ENCODE data around the gene ZNF532.
"Not testable (repeated sequence)": the region's sequence is repeated elsewhere in the genome, so short reads cannot be mapped to it uniquely, and the experiment has no call there.

Gene ZNF532, protein sequence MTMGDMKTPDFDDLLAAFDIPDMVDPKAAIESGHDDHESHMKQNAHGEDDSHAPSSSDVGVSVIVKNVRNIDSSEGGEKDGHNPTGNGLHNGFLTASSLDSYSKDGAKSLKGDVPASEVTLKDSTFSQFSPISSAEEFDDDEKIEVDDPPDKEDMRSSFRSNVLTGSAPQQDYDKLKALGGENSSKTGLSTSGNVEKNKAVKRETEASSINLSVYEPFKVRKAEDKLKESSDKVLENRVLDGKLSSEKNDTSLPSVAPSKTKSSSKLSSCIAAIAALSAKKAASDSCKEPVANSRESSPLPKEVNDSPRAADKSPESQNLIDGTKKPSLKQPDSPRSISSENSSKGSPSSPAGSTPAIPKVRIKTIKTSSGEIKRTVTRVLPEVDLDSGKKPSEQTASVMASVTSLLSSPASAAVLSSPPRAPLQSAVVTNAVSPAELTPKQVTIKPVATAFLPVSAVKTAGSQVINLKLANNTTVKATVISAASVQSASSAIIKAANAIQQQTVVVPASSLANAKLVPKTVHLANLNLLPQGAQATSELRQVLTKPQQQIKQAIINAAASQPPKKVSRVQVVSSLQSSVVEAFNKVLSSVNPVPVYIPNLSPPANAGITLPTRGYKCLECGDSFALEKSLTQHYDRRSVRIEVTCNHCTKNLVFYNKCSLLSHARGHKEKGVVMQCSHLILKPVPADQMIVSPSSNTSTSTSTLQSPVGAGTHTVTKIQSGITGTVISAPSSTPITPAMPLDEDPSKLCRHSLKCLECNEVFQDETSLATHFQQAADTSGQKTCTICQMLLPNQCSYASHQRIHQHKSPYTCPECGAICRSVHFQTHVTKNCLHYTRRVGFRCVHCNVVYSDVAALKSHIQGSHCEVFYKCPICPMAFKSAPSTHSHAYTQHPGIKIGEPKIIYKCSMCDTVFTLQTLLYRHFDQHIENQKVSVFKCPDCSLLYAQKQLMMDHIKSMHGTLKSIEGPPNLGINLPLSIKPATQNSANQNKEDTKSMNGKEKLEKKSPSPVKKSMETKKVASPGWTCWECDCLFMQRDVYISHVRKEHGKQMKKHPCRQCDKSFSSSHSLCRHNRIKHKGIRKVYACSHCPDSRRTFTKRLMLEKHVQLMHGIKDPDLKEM (N-terminal part only)

GRCh38 chr18:58864146-58865032, at the start of gene ZNF532:
Gene ZNF532 (plus strand): TSS chr18:58864877. CDS start in a region left out here.
- peak; percentile 87 for DNase-seq

- no peak for DNase-seq
Observed at GRCh38 chr18:58819051-58819450, 45.6 kb upstream of the ZNF532 start.

DNA sequence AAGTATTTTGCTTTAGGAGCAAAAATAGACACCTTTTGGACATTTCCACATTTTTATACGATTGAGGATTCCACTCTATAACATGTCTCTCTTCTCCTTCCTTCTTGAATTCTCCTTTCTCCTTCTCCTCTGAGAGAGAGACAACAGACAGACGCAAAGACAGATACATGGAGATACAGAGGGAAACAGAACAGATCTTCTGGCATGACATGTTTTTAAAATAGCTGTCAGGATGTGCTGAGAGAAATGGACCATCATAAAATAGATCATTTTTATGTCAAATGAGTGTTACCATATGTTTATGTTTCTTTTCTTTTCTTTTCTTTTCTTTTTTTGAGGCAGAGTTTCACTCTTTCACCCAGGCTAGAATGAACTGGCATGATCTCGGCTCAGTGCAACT, 44.4 kb upstream of the ZNF532 start:
- no peak for DNase-seq

DNA sequence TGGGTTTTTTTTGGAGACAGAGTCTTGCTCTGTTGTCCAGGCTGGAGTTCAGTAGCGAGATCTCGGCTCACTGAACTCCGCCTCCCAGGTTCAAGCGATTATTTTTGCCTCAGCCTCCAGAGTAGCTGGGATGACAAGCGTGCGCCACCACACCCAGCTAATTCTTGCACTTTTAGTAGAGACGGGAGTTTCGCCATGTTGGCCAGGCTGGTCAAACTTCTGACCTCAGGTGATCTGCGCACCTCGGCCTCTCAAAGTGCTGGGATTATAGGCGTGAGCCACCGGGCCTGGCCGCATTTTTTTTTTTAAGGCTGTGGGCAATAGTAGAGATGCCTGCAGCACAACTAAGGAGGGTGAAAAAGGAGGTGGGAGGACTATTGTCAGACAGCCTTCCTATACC, 41.7 kb upstream of the ZNF532 start:
- no peak for DNase-seq

GRCh38 chr18:58823412-58823811, 41.3 kb upstream of the ZNF532 start:
- DNase-seq: no peak

DNA sequence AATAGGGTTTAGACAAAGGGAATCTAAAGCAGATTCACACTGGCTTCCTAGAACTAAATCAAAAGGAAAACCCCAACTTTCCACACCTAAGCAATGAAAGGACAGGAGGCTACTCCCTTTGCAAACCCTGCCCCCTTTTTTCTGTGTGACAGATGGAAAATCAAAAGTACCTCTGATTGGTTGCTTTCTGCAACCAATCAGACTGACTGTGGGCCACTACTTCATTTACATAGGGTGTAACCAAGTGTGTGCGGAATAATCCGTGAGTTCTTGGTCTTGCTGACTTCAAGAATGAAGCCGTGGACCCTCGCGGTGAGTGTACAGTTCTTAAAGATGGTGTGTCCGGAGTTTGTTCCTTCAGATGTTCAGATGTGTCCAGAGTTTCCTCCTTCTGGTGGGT, 37.8 kb upstream of the ZNF532 start:
- not testable (repeated sequence) for DNase-seq

DNA sequence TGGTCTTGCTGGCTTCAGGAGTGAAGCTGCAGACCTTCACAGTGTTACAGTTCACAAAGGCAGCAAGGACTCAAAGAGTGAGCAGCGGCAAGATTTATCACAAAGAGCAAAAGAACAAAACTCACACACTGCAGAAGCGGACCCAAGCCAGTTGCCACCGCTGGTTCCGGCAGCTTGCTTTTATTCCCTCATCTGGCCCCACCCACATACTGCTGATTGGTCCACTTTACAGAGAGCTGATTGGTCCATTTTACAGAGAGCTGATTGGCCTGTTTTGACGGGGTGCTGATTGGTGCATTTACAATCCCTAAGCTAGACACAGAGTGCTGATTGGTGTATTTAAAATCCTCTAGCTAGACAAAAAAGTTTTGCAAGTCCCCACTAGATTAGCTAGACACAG, 37.2 kb upstream of the ZNF532 start:
- DNase-seq: no peak

- DNase-seq: no peak
Observed at GRCh38 chr18:58827886-58828285, 36.8 kb upstream of the ZNF532 start.

DNA sequence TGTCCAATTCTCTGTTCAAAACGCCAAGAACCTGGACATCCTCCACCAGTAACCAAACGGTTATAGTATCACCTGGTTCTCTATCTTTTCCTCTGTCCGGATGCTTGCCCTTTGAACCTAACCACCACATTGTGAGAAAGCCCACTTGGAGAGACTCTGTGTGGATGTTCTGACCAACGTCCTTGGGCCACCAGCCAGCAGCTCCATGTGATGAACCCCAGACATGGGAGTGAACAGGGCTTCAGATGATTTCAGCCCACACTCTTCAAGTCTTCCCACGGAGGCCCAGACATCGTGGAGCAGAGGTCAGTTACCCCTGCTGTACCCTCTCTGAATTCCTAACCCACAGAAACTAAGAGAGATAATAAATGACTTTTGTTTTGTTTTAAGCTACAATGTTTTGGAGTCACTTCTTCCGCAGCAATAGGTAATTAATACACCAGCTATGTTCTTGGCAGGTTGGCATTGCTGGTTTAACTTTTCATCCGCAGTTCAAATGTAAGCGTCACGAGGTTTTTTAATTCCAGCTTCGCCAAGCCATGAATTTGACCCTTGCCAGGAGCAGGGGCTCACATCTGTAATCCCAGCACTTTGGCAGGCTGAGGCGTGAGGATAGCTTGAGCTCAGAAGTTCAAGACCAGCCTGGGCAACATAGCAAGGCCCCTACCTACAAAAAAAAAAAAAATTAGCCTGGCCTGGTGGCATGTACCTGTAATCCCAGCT, 36.1 kb upstream of the ZNF532 start:
- no peak for DNase-seq

- no peak for DNase-seq
Observed at GRCh38 chr18:58829263-58829662, 35.4 kb upstream of the ZNF532 start.

DNA sequence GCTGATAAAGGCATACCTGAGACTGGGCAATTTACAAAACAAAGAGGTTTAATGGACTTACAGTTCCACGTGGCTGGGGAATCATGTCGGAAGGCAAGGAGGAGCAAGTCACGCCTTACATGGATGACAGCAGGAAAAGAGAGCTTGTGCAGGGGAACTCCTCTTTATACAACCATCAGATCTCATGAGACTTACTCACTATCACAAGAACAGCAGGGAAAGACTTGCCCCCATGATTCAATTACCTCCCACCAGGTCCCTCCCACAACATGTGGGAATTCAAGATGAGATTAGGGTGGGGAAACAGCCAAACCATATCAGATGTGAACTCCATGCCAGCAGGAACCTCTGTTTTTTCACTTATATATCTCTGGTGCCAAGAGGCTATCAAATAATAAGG, 34.8 kb upstream of the ZNF532 start:
- DNase-seq: not testable (repeated sequence)

DNA sequence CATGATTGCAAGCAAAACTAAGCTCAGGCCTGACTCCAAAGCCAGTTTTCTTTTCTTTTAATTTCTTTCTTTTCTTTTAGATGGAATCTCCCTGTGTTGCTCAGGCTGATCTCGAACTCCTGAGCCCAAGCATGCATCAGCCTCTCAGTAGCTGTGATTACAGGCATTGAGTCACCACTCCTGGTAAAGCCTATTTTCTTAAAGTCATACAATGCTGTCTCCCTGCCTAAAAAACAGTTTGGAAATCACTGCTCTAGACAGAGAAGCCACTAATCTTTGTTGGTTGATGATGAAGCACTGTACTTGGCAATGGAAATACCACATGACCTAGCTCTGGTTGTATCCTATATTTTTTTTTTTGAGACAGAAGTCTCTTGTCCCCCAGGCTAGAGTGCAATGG, 33.1 kb upstream of the ZNF532 start:
- DNase-seq: no peak

GRCh38 chr18:58838165-58838860, 26.4 kb upstream of the ZNF532 start:
- DNase-seq: no peak

DNA sequence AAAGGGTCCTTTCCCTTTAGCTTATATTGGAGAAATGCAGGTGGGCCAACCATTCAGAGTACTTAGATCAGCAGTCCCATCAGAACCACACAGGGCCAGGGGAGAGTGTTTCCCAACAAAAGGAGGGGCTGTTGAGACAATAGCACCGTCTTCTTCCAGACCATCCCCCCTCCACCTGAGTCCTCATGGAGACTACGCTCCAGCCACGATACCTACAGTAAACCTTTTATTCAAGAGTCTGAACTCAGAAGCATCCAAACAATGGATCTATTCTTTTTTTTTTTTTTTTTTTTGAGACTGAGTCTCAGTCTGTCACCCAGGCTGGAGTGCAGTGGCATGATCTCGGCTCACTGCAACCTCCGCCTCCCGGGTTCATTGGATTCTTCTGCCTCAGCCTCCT, 25.7 kb upstream of the ZNF532 start:
- DNase-seq: no peak

- DNase-seq: no peak
Observed at GRCh38 chr18:58842978-58843687, 21.5 kb upstream of the ZNF532 start.

DNA sequence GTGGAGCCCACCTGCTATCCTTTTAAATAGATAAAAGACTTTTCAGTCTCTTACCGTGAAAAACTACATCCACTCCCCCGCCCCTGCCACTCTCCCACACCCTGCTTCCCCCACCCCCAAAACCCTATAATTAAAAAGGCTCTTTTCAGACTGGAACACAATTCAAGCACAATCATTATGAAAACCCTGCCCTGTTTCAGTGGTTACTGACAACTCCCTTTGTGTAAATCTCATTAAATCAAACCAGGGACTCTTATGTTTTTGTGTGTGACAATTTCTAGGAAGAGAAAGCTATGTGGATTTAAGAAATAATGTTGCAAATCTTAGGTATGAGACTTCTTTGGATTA, 21.0 kb upstream of the ZNF532 start:
- DNase-seq: no peak

- no peak for DNase-seq
Observed at GRCh38 chr18:58844871-58845270, 19.8 kb upstream of the ZNF532 start.

DNA sequence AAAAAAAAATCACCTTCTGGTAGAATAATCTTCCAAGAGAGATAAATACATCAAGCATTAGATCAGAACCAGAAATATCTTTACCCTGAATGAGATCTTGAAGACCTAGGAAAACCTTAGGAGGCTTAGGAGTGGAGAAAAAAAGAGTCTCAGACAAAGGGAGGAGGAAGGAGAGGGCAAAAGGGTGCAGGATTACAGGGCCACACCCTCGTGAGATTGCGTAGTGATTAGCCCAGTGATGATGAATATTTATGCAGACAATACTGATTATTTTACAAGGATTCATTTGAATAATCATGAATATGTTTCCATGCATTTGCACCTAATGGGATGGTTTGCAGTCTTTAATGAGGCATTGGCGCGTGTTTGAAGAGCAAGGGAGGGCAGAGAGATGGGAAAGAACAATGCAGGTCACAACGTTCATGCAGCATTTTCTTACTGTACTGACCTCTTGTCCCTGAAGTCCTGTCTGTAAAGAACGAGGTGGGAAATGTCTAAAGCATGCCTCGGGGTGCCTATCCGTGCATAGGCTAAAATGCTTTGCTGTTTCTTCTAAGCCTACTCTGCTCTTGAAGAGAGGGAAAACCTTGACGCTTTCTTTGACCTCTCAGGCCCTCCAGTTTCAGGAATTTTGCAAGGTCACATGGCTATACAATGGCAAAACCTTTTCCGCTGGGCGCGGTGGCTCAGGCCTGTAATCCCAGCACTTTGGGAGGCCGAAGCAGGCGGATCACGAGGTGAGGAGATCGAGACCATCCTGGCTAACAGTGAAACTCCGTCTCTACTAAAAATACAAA, 18.6 kb upstream of the ZNF532 start:
- DNase-seq: no peak

DNA sequence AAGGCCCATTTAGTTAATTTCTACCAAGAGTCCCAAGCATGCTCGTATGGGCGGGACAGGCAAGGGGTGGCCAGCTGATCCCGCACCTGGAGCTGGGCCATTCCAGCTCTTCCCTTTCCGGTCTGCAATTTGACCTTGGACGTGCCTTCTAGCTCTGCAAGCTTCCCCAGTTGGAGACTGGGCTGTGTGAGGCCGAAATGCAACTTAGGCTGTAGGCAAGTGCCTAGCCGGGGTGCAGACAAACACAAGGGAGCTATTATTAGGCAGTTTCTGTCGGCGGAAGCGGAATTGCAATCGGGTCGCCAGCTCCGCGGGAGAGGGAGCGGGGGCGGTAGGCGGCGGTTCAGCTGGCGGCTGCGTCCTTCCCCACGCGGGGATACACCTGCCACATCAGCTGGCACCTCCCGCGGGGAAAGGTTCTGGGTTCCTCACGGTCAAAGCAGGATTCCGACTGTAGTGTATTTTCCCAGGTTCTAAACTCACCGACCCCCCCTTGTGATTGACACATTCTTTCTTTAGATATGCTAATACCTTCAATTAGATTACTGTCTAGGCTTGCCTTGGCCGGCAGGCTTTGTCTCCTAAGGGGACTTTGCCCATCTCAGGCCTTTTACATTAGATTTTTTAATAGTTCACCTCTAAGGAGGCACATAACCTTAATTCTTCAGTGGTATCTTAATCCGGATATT, 17.1 kb upstream of the ZNF532 start:
- DNase-seq: no peak

Measured in DMS79 treated with DMSO at 0.1 percent for 48 hours (cell line).